ENCODE measurements around the gene AMPD3.

AMPD3 gene

DNA sequence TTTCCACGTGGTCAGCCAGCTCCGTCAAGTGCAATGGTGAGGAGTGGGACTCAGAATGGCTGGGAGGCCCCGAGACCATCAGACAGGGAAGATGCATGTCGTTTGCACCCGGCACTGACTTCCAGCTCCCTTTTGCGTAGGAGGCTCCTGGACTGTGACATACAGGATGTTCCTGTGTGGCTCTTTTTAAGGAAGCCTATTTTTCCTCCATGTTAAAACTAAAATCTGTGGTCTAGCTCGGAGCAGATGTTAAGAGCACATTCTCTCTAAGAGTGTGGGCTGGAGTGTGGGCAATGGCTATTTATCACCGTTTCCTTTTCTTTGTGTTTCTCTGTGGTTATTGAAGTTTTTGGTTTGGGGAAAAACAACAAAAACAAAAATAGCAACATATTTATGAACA, 40.9 kb upstream of the AMPD3 start:
- Histone ChIP-seq H3K27me3 (ENCODE audit: control insufficient read depth, insufficient read depth, low read length, poor library complexity, severe bottlenecking) (no peaks in the 10 kb centered on the region), H3K36me3 (ENCODE audit: control insufficient read depth, insufficient read depth, low read length) (no peaks in the 10 kb centered on the region), H3K9me3 (ENCODE audit: control insufficient read depth, low read length) (no peaks in the 10 kb centered on the region), H3K4me3 (ENCODE audit: insufficient read depth, low read depth, low read length) (no peak overlapping the region), H3K27ac (ENCODE audit: insufficient read depth, low read depth, low read length, poor library complexity, severe bottlenecking) (no peak overlapping the region), H3K4me1 (ENCODE audit: control insufficient read depth, insufficient read depth, low read length) (no peaks in the 10 kb centered on the region)
- WGBS, 2 experiments, result 80 to 81% methylated on average over 8 of the region's 8 CpGs

DNA sequence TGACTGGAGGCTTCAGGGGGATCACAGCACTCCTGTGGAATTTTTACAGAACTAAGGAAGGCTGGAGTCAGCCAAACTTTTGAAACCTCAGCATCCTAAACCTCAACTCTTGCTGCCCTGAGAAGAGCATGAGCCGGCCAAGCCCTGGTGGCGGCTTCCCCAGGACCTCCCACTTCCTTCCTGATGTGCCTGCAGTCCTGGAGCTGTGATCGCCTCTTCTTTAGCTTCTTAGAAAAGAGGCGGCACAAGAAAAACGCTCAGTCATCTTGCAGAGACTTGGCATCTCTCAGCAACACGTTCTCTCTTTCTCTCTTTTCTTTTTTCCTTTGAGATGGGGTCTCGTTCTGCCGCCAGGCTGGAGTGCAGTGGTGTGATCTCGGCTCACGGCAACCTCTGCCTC, 40.4 kb upstream of the AMPD3 start:
- Histone ChIP-seq H3K27me3 (ENCODE audit: control insufficient read depth, insufficient read depth, low read length, poor library complexity, severe bottlenecking) (no peaks in the 10 kb centered on the region), H3K36me3 (ENCODE audit: control insufficient read depth, insufficient read depth, low read length) (no peaks in the 10 kb centered on the region), H3K4me3 (ENCODE audit: insufficient read depth, low read depth, low read length) (no peak overlapping the region), H3K4me1 (ENCODE audit: control insufficient read depth, insufficient read depth, low read length) (no peaks in the 10 kb centered on the region), H3K9me3 (ENCODE audit: control insufficient read depth, low read length) (no peaks in the 10 kb centered on the region), H3K27ac (ENCODE audit: insufficient read depth, low read depth, low read length, poor library complexity, severe bottlenecking) (no peak overlapping the region)
- WGBS, 2 experiments, result 81 to 87% methylated on average over 10 of the region's 10 CpGs

DNA sequence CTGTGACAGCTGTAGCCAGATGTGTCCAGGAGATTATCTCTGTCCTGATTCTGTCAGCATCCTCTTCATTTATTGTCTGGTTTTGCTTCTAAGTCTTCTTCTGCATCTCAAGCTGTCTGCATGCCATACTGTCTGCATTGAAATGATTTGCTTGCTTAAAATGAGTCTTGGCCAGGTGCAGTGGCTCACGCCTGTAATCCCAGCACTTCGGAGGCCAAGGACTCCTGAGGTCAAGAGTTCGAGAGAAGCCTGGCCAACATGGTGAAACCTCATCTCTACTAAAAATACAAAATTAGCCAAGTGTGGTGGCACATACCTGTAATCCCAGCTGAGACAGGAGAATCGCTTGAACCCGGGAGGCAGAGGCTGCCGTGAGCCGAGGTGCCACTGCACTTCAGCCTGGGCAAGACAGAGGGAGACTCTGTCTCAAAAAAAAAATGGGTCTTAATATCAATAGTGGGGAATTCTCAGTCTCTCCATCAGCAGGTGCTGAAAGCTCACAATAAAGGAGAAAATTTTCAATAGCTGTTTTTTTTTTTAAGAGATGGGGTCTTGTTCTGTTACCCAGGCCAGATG, 39.2 kb upstream of the AMPD3 start:
- Histone ChIP-seq H3K4me3 (ENCODE audit: insufficient read depth, low read depth, low read length) (no peak overlapping the region), H3K36me3 (ENCODE audit: control insufficient read depth, insufficient read depth, low read length) (no peaks in the 10 kb centered on the region), H3K4me1 (ENCODE audit: control insufficient read depth, insufficient read depth, low read length) (no peaks in the 10 kb centered on the region), H3K27me3 (ENCODE audit: control insufficient read depth, insufficient read depth, low read length, poor library complexity, severe bottlenecking) (no peaks in the 10 kb centered on the region), H3K27ac (ENCODE audit: insufficient read depth, low read depth, low read length, poor library complexity, severe bottlenecking) (no peak overlapping the region), H3K9me3 (ENCODE audit: control insufficient read depth, low read length) (no peaks in the 10 kb centered on the region)
- 89 to 95% methylated on average over 7 of the region's 7 CpGs for WGBS, 2 experiments

DNA sequence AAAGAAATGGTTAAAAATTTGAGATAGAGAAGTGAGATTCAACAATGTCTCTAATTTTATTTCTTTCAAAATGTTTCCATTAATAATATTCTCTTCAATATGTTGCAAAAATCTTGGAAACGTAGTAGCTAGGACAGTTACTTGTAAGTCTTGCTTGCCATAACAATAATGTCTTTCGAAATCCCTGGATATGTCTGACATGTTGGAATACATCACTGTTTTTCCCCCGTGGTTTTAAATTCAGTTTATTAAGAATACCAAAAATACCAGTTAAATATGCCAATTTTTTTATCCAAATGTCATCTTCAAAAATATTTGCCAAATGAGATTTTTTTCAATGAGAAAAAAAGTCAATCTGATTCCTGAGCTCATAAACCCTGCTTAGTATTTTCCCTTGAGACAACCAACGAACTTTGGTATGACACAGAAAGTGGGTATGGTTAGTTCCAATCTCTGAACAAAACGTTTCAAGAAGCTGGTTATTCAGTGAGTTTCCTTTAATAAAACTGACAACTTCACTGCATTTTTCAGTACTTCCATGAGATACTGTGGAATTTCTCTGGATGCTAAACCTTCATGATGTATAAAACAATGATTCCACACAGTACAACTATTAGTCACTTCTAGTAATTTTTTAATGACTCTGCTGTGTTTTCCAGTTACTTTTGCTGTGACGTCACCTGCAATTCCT, 36.7 kb upstream of the AMPD3 start:
- Histone ChIP-seq H3K4me1 (ENCODE audit: control insufficient read depth, insufficient read depth, low read length) (no peaks in the 10 kb centered on the region), H3K4me3 (ENCODE audit: insufficient read depth, low read depth, low read length) (no peak overlapping the region), H3K27ac (ENCODE audit: insufficient read depth, low read depth, low read length, poor library complexity, severe bottlenecking) (no peak overlapping the region), H3K27me3 (ENCODE audit: control insufficient read depth, insufficient read depth, low read length, poor library complexity, severe bottlenecking) (no peaks in the 10 kb centered on the region), H3K9me3 (ENCODE audit: control insufficient read depth, low read length) (no peaks in the 10 kb centered on the region), H3K36me3 (ENCODE audit: control insufficient read depth, insufficient read depth, low read length) (no peaks in the 10 kb centered on the region)
- 87 to 89% methylated on average over 6 of the region's 6 CpGs for WGBS, 2 experiments

DNA sequence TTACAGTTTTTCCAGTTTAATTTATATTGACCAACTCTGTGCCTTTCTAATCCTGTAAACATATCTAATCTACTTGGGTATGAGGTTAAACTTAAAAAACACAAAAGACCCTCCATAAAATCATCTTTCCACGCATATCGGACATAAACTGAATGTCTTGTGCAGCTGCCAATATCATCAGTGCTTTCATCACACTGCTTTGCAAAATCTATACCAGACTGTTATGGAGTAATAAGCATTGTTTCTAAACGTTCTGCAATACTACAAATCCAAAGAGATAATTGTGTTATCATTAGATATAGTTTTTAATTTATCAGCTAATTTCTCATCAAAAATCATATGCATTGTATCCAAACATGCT, 36.1 kb upstream of the AMPD3 start:
- WGBS, 2 experiments, result 100% methylated on average over 2 of the region's 3 CpGs
- H3K4me1 ChIP-seq (ENCODE audit: control insufficient read depth, insufficient read depth, low read length), result no peaks in the 10 kb centered on the region
- no peak overlapping the region for H3K4me3 ChIP-seq (ENCODE audit: insufficient read depth, low read depth, low read length)
- H3K9me3 ChIP-seq (ENCODE audit: control insufficient read depth, low read length), result no peaks in the 10 kb centered on the region
- no peaks in the 10 kb centered on the region for H3K27me3 ChIP-seq (ENCODE audit: control insufficient read depth, insufficient read depth, low read length, poor library complexity, severe bottlenecking)
- H3K27ac ChIP-seq (ENCODE audit: insufficient read depth, low read depth, low read length, poor library complexity, severe bottlenecking), result no peak overlapping the region
- no peaks in the 10 kb centered on the region for H3K36me3 ChIP-seq (ENCODE audit: control insufficient read depth, insufficient read depth, low read length)

DNA sequence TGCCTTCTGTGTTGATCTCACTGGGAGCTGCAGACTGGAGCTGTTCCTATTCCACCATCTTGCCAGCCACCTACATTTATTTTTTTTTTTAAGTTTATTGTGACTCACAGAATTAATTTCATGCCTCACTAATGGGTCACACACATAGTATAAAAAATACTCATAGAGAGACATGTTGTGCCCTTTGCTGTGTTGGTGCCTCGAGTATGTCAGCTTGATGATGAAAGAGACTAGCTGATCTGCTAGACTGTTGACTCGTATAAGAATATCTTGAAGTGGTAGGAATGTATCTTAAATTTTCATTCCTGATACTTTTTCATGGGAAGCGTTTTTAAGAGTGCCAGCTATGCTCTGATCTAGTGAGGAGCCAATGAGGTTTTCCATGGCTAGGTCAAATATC, 28.6 kb upstream of the AMPD3 start:
- Histone ChIP-seq H3K27me3 (ENCODE audit: control insufficient read depth, insufficient read depth, low read length, poor library complexity, severe bottlenecking) (no peaks in the 10 kb centered on the region), H3K4me3 (ENCODE audit: insufficient read depth, low read depth, low read length) (no peak overlapping the region), H3K4me1 (ENCODE audit: control insufficient read depth, insufficient read depth, low read length) (no peaks in the 10 kb centered on the region), H3K36me3 (ENCODE audit: control insufficient read depth, insufficient read depth, low read length) (no peaks in the 10 kb centered on the region), H3K9me3 (ENCODE audit: control insufficient read depth, low read length) (no peaks in the 10 kb centered on the region), H3K27ac (ENCODE audit: insufficient read depth, low read depth, low read length, poor library complexity, severe bottlenecking) (no peak overlapping the region)
- WGBS, 2 experiments, result 91 to 93% methylated on average over 3 of the region's 3 CpGs

DNA sequence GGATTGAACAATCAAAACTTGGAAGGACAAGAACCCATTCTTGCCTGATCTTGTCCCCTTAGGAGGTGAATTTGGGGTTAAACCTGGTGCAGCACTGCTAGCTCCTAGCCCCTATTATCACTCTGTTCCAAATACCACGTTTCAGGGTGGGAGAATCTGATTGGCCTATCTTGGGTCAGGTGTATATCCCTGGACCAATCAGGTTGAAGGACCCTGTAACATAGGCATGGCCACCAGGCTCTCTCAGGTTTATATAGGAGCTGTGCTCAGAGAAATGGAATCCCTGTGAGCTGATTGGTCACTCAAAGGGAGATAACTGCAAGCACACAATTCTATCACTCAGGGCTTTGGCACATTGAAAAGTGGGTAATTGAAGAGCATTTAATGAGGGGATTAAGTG, 26.6 kb upstream of the AMPD3 start:
- Histone ChIP-seq H3K4me1 (ENCODE audit: control insufficient read depth, insufficient read depth, low read length) (no peaks in the 10 kb centered on the region), H3K36me3 (ENCODE audit: control insufficient read depth, insufficient read depth, low read length) (no peaks in the 10 kb centered on the region), H3K9me3 (ENCODE audit: control insufficient read depth, low read length) (no peaks in the 10 kb centered on the region), H3K27ac (ENCODE audit: insufficient read depth, low read depth, low read length, poor library complexity, severe bottlenecking) (no peak overlapping the region), H3K4me3 (ENCODE audit: insufficient read depth, low read depth, low read length) (no peak overlapping the region), H3K27me3 (ENCODE audit: control insufficient read depth, insufficient read depth, low read length, poor library complexity, severe bottlenecking) (no peaks in the 10 kb centered on the region)
- 60 to 74% methylated on average over 1 of the region's 1 CpG for WGBS, 2 experiments

DNA sequence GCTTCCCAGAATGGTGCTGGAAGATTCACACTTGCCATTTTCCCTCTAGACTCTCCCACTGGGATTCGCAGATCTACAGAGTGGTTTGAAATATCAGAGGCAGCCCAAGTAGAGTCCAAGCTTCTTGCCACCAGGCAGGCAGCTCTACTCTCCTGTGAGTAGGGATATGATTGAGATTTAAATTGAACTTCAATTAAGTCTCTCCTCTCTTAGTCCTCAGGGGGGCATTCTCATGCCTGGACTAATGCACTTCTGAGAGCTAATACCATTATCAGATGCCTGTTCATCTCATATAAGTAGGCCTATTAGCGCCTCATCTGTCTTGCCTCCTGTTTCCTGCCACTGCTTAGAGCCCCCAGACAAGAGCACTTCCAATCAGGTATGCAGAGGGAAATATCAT, 25.5 kb upstream of the AMPD3 start:
- no peak overlapping the region for H3K27ac ChIP-seq (ENCODE audit: insufficient read depth, low read depth, low read length, poor library complexity, severe bottlenecking)
- 95 to 100% methylated on average over 2 of the region's 2 CpGs for WGBS, 2 experiments
- no peaks in the 10 kb centered on the region for H3K4me1 ChIP-seq (ENCODE audit: control insufficient read depth, insufficient read depth, low read length)
- H3K9me3 ChIP-seq (ENCODE audit: control insufficient read depth, low read length), result no peaks in the 10 kb centered on the region
- H3K27me3 ChIP-seq (ENCODE audit: control insufficient read depth, insufficient read depth, low read length, poor library complexity, severe bottlenecking), result no peaks in the 10 kb centered on the region
- no peaks in the 10 kb centered on the region for H3K36me3 ChIP-seq (ENCODE audit: control insufficient read depth, insufficient read depth, low read length)
- no peak overlapping the region for H3K4me3 ChIP-seq (ENCODE audit: insufficient read depth, low read depth, low read length)

DNA sequence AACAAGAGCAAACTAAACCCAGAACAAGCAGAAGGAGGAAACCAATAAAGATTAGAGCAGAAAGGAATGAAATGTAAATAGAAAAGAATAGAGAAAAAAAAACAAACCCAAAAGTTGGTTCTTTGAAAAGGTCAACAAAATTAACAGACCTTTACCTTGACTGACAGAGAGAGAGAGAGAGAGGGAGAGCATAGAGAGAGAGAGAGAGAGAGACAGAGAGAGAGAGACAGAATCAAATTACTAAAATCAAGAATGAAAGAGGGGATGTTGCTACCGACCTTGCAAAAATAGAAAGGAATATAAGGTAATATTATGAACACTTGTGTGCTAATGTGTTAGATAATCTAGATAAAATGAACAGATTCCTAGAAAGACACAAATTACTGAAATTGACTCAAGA, 22.6 kb upstream of the AMPD3 start:
- no peak overlapping the region for H3K27ac ChIP-seq (ENCODE audit: insufficient read depth, low read depth, low read length, poor library complexity, severe bottlenecking)
- no peaks in the 10 kb centered on the region for H3K27me3 ChIP-seq (ENCODE audit: control insufficient read depth, insufficient read depth, low read length, poor library complexity, severe bottlenecking)
- H3K4me3 ChIP-seq (ENCODE audit: insufficient read depth, low read depth, low read length), result no peak overlapping the region
- H3K36me3 ChIP-seq (ENCODE audit: control insufficient read depth, insufficient read depth, low read length), result no peaks in the 10 kb centered on the region
- H3K4me1 ChIP-seq (ENCODE audit: control insufficient read depth, insufficient read depth, low read length), result no peaks in the 10 kb centered on the region
- no peaks in the 10 kb centered on the region for H3K9me3 ChIP-seq (ENCODE audit: control insufficient read depth, low read length)
- 78% methylated on average over 1 of the region's 1 CpG; no CpG with 5 or more reads in 1 of the 2 experiments for WGBS, 2 experiments

DNA sequence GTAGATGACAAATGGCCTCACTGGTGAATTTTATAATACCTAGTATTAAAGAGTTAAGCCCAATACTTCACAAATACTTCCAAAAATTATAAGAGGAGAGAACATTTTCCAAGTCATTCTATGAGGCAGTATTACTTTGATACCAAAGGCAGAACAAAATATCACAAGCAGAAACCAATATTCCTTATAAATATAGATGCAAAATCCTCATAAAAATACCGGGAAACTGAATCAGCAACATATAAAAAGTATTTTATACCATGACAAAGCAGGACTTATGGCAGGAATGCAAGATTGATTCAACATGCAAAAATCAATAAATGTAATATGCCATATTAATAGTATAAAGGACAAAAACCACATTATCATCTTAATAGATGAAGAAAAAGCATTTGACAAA, 22.1 kb upstream of the AMPD3 start:
- H3K27ac ChIP-seq (ENCODE audit: insufficient read depth, low read depth, low read length, poor library complexity, severe bottlenecking), result no peak overlapping the region
- H3K36me3 ChIP-seq (ENCODE audit: control insufficient read depth, insufficient read depth, low read length), result no peaks in the 10 kb centered on the region
- H3K9me3 ChIP-seq (ENCODE audit: control insufficient read depth, low read length), result no peaks in the 10 kb centered on the region
- no peaks in the 10 kb centered on the region for H3K27me3 ChIP-seq (ENCODE audit: control insufficient read depth, insufficient read depth, low read length, poor library complexity, severe bottlenecking)
- no peaks in the 10 kb centered on the region for H3K4me1 ChIP-seq (ENCODE audit: control insufficient read depth, insufficient read depth, low read length)
- WGBS, 2 experiments, result 89% methylated on average over 1 of the region's 1 CpG; no CpG with 5 or more reads in 1 of the 2 experiments
- no peak overlapping the region for H3K4me3 ChIP-seq (ENCODE audit: insufficient read depth, low read depth, low read length)

Data from ectodermal cell (in vitro differentiated cells).